NCI-H2227 (cell line): ENCODE data around the gene NCAPG.
A peak's percentile ranks its signal among the peaks of the same experiment; 100 is the strongest.

Source experiments
- DNase-seq: peaks from one replicate; lab custom pipeline; 2025; ENCODE audit not compliant: unreplicated experiment; lab: John Stamatoyannopoulos, UW

NCAPG gene

GRCh38 chr4:17810260-17811077 is at the start of gene NCAPG, which contains the start of gene DCAF16:
TSS of gene NCAPG (plus strand) at chr4:17810979. CDS start at chr4:17811078, 99 bp downstream.
TSS of gene DCAF16 (minus strand) at chr4:17810757. CDS start at chr4:17804141, 6,616 bp downstream.
- DNase-seq, result peak; percentile 99

DNA sequence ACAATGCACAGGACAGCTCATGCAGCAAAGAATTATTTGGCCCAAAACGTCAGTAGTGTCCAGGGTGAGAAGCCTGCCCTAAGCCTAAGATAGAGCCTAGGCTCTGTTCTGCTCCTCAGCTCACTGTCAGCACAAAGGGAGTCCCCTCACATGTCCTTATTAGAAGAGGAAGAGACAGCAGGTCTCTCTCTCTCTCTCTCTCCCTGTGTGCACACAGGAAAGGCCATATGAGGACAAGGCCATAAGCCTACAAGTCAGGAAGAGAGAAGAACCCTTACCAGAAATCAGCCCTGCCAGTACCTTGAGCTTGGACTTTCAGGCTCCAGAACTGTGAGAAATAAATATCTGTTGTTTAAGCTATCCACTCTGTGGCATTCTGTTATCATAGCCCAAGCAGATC is 49.7 kb upstream of the NCAPG start:
- no peak for DNase-seq

- DNase-seq, result no peak
Measured at GRCh38 chr4:17762726-17763125, 48.1 kb upstream of the NCAPG start.

DNA sequence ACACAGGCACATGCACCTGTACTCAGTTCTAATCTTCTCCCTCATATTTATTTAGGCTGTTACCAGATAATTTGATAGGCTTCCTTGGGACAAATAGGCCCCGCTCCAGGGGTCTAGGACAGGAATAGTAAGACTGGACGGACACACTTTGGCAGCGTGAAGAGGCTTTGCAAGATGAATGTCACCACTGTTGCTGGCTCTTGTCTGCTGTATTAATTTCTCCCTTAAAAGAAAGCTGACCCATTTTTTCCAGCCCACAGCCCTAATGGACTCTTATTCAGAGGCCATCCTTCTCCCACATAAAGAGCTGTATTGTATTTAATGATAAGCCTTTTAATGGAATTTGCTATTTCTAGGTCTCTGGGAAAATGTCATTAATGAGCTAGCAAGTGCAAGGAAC is 47.4 kb upstream of the NCAPG start:
- DNase-seq, result peak; percentile 12

GRCh38 chr4:17763931-17764330 is 46.8 kb upstream of the NCAPG start:
- DNase-seq, result no peak

GRCh38 chr4:17765514-17766286 is 45.1 kb upstream of the NCAPG start:
- DNase-seq, result no peak

DNA sequence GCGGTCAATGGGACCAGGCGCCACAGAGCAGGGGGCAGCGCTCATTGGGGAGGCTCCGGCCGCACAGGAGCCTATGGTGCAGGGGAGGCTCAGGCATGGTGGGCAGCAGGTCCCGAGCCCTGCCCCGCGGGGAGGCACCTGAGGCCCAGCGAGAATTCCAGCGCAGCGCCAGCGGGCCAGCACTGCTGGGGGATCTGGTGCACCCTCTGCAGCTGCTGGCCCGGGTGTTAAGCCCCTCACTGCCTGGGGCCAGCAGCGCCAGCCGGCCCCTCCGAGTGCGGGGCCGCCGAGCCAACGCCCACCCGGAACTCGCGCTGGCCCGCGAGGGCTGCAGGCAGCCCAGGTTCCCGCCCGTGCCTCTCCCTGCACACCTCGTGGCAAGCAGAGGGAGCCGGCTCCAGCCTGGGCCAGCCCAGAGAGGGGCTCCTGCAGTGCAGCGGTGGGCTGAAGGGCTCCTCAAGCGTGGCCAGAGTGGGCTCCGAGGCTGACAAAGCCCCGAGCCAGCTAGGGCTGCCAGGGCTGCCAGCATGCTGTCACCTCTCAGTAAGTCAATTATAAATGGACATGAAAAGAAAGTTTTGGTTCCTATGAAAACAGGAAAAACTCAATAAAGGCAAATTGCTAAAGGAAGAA is 43.8 kb upstream of the NCAPG start:
- DNase-seq, result no peak

- DNase-seq, result no peak
Measured at GRCh38 chr4:17769406-17770174, 41.2 kb upstream of the NCAPG start.

DNA sequence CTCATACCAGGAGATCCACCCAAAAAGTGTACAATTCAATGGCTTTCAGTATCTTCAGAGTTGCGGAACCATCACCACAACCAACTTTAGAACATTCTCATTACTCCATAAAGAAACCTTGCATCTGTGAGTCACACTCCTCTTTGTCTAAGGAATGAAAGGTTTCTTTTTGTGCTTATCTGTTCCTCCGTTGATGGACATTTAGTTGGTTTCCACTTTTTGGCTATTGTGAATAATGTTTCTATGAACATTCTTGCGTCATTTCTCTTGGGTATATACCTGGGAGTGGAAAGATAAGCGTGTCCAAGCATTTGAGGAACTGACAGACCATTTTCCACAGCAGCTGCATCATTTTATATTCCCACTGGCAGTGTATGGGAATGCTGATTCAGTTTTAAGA is 39.9 kb upstream of the NCAPG start:
- no peak for DNase-seq

DNA sequence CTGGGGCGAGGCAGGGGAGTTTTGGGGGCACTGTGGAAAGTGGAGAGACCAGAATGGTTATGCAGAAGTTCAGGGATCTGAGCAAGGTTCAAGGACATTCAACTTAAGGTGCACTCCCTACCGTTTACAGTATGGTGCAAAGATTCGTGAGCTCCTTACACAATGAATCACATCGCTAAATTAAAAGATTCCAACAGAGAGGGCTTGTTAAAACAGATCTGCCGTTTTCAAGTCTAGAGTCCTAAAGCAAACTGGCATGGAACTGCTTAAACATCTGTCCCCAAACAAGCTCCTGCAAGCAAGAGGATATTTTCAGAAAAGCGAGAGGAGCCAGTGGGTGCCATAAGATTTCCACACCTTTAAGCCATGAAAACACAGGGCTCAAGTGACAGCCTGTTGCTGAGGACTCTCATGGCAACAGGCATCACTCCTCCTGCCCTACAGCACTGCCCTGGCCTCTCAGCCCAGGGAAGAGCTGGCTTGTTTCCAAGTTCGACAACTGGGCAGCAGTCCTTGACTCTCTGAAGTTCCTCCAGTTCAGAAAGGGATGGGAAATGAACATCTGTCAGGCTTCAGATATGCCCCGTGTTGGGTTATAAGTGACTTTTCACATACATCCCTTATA is 39.4 kb upstream of the NCAPG start:
- no peak for DNase-seq

DNA sequence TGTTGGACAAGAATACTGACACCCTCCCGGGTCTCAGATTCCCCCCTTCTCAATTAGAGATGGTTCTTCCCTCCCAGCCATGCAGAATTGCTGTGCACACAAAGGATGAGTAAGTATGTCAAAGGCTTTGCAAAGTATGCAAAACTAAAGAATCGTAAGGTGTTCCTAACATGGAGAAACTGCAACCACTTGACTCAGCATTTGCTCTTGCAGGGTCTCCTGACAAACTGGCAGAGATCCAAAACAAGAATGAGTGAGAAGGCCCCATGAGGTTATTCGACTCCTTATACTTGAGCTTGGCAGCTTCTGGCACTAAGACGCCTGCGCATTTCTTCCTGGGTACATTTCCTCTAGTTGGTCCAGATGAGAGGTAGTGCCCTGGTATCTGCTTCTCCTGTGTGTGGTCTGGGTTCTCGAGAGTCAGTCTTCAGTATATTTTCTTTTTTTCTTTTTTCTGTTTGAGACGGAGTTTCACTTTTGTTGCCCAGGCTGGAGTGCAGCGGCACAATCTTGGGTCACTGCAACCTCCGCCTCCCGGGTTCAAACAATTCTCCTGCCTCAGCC is 37.6 kb upstream of the NCAPG start:
- DNase-seq, result no peak

- DNase-seq, result no peak
Measured at GRCh38 chr4:17778431-17778830, 32.3 kb upstream of the NCAPG start.

DNA sequence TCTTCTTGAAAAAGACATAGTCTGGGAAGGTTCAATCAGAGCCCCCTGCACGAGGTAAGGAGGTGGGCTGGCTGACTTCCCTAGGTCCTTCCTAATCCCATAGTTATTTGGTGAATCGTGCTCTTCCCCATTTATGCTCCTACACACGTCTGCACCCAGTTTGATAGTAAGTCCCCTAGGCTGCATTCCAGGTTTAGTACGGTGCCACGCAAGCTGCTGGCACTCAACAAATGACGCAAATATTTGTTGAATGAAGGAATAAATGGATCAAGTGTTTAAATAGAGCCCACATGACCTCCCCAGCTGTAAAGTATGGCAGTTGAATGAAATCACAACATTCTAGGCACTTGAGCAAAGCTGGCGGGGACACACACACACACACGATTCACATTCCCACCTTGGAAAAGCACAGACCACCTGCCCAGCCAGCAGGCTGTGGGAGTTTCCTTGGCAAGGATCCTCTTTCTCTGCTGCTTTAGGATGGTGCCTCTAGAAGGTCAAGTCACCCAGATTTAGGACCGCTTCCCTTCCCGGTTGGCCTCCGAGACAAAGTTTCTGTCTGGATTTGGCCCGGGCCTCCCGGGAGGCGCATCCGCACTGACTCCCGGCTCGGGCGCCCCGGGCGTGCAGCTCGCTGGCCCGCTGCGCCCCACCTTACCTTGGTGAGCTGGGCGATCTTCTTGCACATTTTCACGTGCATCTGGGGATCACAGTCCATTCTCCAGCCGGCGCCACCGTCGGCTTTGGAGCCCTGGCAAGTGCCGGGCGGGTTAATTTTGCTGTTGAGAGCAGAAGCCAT is 30.1 kb upstream of the NCAPG start:
- no peak for DNase-seq

DNA sequence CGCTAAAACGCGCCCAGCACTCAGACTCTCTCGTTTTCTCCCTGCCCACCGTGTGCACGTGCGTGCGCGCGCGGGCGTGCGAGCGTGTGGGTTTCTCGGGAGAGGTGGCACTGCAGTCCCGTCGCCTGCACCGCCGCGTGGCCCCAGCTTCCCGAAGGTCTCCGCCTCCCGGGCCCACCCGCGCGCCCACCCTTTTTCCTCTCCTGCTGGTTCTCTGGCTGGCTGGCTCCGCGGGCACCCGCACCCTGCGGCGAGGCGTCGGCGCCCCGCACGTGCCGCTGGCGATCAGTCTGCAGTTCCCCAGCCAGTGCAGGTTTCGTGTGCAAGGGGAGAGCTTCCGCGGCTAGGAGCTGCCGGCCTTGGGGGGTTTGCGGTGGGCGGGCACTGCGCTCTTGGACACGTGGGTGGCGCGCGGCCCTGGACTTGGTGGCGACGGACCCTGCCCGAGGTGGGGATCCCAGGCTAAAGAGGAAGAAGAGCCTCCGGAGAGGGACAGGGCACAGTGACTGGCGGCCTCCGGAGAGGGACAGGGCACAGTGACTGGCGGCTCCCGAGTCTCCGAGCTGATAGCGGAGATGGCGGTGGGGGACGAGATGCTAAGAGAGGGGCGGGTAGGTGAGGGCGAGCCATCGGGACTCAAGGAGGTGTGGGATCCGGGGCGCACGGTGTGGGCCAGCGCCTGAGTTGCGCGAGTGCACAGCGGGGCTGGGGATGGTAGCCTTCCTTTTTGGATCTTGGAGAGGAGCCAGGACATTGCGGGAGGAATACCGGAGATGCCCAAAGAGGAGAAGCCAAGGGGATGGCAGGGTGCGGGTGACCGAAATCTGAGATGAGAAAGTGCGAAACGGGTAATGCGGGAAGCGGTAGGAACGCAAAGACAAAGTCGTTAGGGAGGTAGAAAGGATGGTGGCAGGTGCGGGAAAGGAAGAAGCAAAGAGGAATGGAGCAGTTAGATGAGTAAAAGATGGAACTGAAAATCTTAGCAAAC is 29.2 kb upstream of the NCAPG start, which contains the start of gene FAM184B:
FAM184B (minus strand) TSS at position 322 of the 988 bp plus-strand sequence. CDS start 322 bp downstream, outside the sequence.
- DNase-seq, result peak; percentile 55

DNA sequence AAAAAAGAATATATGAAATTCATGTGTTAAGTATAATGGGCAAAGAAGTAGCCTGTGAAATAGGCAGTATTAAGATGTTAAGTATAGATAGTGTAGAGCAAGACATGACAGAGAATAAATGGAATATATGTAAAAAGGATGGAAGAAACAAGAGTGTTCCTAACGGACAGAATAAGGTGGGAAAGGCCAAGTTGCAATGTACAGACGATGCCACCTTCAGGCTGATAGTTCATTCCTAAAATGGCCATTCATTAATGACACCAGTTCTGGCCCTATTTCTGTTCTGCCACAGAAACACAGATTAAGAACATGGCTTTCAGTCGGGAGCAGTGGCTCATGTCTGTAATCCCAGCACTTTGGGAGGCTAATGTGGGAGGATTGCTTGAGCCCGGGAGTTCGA is 24.9 kb upstream of the NCAPG start:
- no peak for DNase-seq

DNA sequence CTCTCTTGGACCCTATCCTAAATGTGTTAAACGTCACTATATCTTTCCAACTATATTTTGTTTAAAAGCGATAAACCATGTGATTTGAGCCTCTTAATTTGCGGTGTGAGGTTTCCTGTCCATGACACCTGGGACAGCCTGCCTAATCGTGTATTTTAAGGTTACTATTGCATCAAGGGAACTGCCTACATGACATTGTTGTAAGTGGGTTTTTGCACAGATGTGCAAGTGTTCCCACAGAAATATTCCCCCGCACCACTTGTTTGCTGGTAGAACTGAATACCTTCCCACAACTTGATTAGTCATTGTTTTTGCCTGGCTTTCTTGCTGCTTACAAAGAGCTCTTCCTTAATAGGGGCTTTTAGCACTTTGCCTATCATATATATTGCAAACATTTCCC is 24.2 kb upstream of the NCAPG start:
- no peak for DNase-seq

DNA sequence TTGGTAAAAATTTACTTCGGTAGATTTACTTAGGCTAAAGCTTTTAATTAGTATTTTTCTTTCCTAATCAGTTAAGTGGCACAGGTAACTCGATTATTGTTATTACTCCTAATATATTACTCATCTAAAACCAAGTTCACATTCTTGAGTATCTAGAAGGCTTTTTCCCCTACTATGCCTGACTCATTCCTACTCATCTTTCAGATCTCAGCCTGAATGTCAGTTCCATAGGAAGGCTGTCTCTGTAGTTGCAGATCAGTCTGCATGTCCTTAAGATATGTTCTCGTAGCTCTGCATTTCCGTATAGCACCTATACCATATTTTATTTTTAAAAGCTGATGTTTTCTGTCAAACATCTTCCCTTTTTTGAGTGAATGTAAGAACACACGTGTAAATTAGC is 23.5 kb upstream of the NCAPG start:
- DNase-seq, result no peak

DNA sequence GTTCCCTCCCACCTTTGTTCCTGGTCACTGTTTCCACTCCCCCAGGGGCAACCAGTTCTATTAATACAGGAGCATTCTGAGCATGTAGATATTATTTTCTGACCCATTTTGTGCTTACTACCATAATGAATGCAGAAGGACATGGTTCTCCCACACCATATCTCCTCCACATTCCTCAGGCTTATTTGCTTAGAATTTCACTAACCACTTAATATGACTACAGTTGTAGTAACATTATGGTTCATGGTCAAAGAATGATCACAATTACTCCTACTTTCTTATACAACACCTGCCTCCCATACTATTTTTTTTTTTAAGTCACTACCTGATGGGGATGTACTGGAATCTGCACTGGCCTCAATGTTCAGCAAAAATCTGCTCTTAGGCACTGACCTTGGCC is 21.8 kb upstream of the NCAPG start:
- DNase-seq, result no peak
